ENCODE results near the gene MYCL. TPM values are rescaled to one million over a fixed set of nuclear protein-coding genes. Genes with fewer than 3 reads are reported as not detected.

The MYCL gene
- total RNA-seq, 1 experiment from 2014 or later = 2.0 TPM

DNA sequence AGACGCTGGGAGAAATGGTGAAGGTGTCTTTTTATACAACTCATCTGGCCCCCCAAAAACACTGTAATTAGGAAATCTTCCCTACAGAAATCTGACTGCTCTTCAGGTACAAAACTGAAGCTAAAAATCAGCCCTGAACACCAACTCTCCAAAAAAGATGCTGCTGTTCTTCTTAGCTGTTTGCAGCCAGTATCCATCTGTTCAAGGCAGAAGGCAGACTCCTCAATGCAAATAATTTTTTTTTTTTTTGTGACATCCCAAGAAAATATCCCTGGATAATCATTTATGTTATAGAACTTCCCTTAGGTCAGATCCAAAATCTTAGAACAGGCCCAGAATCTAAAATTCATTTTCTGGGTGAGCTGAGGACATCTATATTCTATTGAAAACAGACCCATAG lies 54.9 kb downstream of the MYCL start:
- no peak overlapping the region for H3K27ac ChIP-seq (ENCODE audit: low read length)
- in situ Hi-C loops (cut with HindIII; ENCODE audit: low pct_unique_long_range_greater_than_20kb, low sequenced_read_pairs) = no loop called here
- peaks cover 15% of the 10 kb centered on the region; the same call in 1 of the 2 replicates for H3K36me3 ChIP-seq (ENCODE audit: control insufficient read depth, insufficient read depth, low read length)
- BruUV-seq (replicated peaks) = no TSS peak
- POLR2A ChIA-PET = interaction anchor here (0.9 kb wide), 1 partner anchor 52 kb away, joined by 4 read pairs; no protein-coding TSS in a partner anchor
- H3K9me3 ChIP-seq (ENCODE audit: control insufficient read depth, insufficient read depth, low read depth, low read length) = no peaks in the 10 kb centered on the region
- no peak overlapping the region for H3K4me3 ChIP-seq (ENCODE audit: low read depth in 2 of 2, low read length in 2 of 2)
- no peak for DNase-seq (ENCODE audit: low read depth, low spot score)
- intact Hi-C loops (cut with micrococcal nuclease; ENCODE audit: unreplicated experiment) = no loop called here
- TF ChIP-seq POLR2AphosphoS5 (IDR thresholded peaks at IDR 0.05; ENCODE audit: low read depth, low read length) (no peak), TCF7L2 (IDR thresholded peaks at IDR 0.05; ENCODE audit: low read depth, low read length) (no peak), SIN3A (IDR thresholded peaks at IDR 0.05; ENCODE audit: borderline replicate concordance, insufficient read depth, low read depth, low read length) (no peak)
- TF ChIP-seq, protein P1, sequence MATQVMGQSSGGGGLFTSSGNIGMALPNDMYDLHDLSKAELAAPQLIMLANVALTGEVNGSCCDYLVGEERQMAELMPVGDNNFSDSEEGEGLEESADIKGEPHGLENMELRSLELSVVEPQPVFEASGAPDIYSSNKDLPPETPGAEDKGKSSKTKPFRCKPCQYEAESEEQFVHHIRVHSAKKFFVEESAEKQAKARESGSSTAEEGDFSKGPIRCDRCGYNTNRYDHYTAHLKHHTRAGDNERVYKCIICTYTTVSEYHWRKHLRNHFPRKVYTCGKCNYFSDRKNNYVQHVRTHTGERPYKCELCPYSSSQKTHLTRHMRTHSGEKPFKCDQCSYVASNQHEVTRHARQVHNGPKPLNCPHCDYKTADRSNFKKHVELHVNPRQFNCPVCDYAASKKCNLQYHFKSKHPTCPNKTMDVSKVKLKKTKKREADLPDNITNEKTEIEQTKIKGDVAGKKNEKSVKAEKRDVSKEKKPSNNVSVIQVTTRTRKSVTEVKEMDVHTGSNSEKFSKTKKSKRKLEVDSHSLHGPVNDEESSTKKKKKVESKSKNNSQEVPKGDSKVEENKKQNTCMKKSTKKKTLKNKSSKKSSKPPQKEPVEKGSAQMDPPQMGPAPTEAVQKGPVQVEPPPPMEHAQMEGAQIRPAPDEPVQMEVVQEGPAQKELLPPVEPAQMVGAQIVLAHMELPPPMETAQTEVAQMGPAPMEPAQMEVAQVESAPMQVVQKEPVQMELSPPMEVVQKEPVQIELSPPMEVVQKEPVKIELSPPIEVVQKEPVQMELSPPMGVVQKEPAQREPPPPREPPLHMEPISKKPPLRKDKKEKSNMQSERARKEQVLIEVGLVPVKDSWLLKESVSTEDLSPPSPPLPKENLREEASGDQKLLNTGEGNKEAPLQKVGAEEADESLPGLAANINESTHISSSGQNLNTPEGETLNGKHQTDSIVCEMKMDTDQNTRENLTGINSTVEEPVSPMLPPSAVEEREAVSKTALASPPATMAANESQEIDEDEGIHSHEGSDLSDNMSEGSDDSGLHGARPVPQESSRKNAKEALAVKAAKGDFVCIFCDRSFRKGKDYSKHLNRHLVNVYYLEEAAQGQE (IDR thresholded peaks at IDR 0.05; ENCODE audit: insufficient read depth in 1 of 2, low read depth in 2 of 2, low read length in 1 of 2) = no peak
- H3K4me1 ChIP-seq (ENCODE audit: control insufficient read depth, insufficient read depth, low read length) = no peaks in the 10 kb centered on the region
- CTCF ChIA-PET = interaction anchor here (1.1 kb wide), 1 partner anchor 189 kb away, joined by 3 read pairs; no protein-coding TSS in a partner anchor
- no peak for ATAC-seq
- no peaks in the 10 kb centered on the region for H3K27me3 ChIP-seq (ENCODE audit: control insufficient read depth, insufficient read depth, low read length)

DNA sequence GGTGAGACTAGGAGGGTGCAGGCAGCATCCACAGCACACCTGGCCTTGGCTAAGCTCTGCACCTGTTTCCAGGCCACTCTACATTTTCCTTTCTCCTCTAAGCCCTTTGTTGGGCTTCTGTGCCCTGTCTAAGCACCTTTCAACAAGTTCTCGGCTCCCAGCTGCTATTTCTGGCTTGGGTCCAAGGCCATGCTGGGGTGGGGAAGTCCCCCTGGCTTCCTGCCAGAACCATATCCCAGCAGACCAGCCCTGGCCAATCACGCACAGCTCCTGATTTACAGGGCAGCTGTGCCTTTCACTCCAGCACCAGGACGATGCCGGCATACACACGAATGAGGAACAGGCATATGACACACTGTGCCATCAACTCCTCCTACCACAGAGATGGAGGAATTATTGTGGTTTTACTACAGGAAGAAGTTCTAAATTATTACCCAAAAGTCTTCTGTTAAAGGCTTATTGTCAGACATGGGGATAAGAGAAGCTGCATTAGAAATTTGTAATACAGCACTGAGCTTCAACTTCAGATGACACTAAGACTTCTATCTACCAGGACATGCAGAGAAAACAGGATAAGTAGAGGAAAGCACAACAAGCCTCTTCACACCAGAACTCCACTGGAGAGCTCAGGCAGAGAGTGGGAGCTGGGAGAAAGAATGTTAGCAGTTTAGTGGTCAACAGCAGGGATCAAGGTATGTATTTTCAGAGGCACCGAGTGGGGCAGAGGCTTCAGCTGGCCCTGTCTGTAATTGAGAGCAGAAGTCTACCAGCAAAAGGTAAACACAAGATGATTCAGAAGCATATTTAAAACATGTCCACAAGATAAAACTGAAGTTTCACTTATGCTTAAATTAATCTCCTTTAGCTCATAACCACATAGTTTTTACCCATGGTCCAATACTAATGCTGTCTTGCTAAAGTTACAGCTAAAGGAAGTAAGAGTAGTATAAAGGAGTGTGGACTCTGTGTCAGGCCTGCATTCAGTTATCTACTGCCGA lies 55.8 kb downstream of the MYCL start:
- no TSS peak for BruUV-seq (replicated peaks)
- Histone ChIP-seq H3K4me3 (ENCODE audit: low read depth in 2 of 2, low read length in 2 of 2) (no peak overlapping the region), H3K9me3 (ENCODE audit: control insufficient read depth, insufficient read depth, low read depth, low read length) (no peaks in the 10 kb centered on the region), H3K36me3 (ENCODE audit: control insufficient read depth, insufficient read depth, low read length) (peaks cover 24% of the 10 kb centered on the region; the same call in 1 of the 2 replicates), H3K27me3 (ENCODE audit: control insufficient read depth, insufficient read depth, low read length) (no peaks in the 10 kb centered on the region), H3K27ac (ENCODE audit: low read length) (no peak overlapping the region), H3K4me1 (ENCODE audit: control insufficient read depth, insufficient read depth, low read length) (no peaks in the 10 kb centered on the region)
- TF ChIP-seq POLR2AphosphoS5 (IDR thresholded peaks at IDR 0.05; ENCODE audit: low read depth, low read length) = no peak
- TF ChIP-seq, protein P1 (IDR thresholded peaks at IDR 0.05; ENCODE audit: insufficient read depth in 1 of 2, low read depth in 2 of 2, low read length in 1 of 2) = no peak
- TF ChIP-seq, protein P2, sequence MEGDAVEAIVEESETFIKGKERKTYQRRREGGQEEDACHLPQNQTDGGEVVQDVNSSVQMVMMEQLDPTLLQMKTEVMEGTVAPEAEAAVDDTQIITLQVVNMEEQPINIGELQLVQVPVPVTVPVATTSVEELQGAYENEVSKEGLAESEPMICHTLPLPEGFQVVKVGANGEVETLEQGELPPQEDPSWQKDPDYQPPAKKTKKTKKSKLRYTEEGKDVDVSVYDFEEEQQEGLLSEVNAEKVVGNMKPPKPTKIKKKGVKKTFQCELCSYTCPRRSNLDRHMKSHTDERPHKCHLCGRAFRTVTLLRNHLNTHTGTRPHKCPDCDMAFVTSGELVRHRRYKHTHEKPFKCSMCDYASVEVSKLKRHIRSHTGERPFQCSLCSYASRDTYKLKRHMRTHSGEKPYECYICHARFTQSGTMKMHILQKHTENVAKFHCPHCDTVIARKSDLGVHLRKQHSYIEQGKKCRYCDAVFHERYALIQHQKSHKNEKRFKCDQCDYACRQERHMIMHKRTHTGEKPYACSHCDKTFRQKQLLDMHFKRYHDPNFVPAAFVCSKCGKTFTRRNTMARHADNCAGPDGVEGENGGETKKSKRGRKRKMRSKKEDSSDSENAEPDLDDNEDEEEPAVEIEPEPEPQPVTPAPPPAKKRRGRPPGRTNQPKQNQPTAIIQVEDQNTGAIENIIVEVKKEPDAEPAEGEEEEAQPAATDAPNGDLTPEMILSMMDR (IDR thresholded peaks at IDR 0.05) = no peak
- no peak for TF ChIP-seq TCF7L2 (IDR thresholded peaks at IDR 0.05; ENCODE audit: low read depth, low read length)
- no peak for TF ChIP-seq SIN3A (IDR thresholded peaks at IDR 0.05; ENCODE audit: borderline replicate concordance, insufficient read depth, low read depth, low read length)
- ChIA-PET POLR2A (interaction anchor here (0.5 to 1.1 kb wide), 3 partner anchors 10 to 53 kb away, joined by 3 to 5 read pairs (median 4); no protein-coding TSS in a partner anchor), CTCF (interaction anchor here (1.1 kb wide), 1 partner anchor 188 kb away, joined by 3 read pairs; no protein-coding TSS in a partner anchor)
- ATAC-seq = no peak
- intact Hi-C loops (cut with micrococcal nuclease; ENCODE audit: unreplicated experiment) (no loop called here), in situ Hi-C loops (cut with HindIII; ENCODE audit: low pct_unique_long_range_greater_than_20kb, low sequenced_read_pairs) (no loop called here)
- no peak for DNase-seq (ENCODE audit: low read depth, low spot score)

Measured in Panc1 (cell line).